ENCODE measurements around the gene PLD5. TPM values are rescaled to one million over a fixed set of nuclear protein-coding genes. Genes with fewer than 3 reads are reported as not detected.

Gene PLD5
- total and polyA plus RNA-seq, 7 donors = 0.03 to 0.92 (median 0.22) TPM; not detected in 4

- Histone ChIP-seq H3K27ac (no peak overlapping the region), H3K4me1 (no peaks in the 10 kb centered on the region), H3K36me3 (ENCODE audit: insufficient read depth in 1 of 2, low read depth in 1 of 2) (no peaks in the 10 kb centered on the region), H3K9me3 (no peaks in the 10 kb centered on the region), H3K27me3 (ENCODE audit: insufficient read depth in 3 of 3, low read length in 2 of 3) (peaks cover 0 to 2% (median 2%) of the 10 kb centered on the region in 3 donors), H3K4me3 (no peak overlapping the region)
- intact Hi-C loops (cut with DNase I) = loop anchor here in 1 of 2 donors (10.0 kb wide), 1 partner anchor 875 kb away; no protein-coding TSS in a partner anchor
- ATAC-seq = no peak
- DNase-seq = no peak
- TF ChIP-seq CTCF (IDR thresholded peaks at IDR 0.05) = no peak
- 29 to 43% (median 34%) methylated on average over 9 of the region's 9 CpGs for WGBS, 3 donors
Measured at GRCh38 chr1:242449661-242450060, 74.8 kb downstream of the PLD5 start.

- H3K36me3 ChIP-seq (ENCODE audit: insufficient read depth in 1 of 2, low read depth in 1 of 2) = no peaks in the 10 kb centered on the region
- no peak overlapping the region for H3K27ac ChIP-seq
- WGBS, 3 donors = 25 to 33% (median 26%) methylated on average over 12 of the region's 12 CpGs
- DNase-seq (no peak), ATAC-seq (no peak)
- H3K9me3 ChIP-seq = no peaks in the 10 kb centered on the region
- intact Hi-C loops (cut with DNase I) = no loop called here
- no peak overlapping the region for H3K4me3 ChIP-seq
- no peak for TF ChIP-seq CTCF (IDR thresholded peaks at IDR 0.05)
- no peaks in the 10 kb centered on the region for H3K4me1 ChIP-seq
- H3K27me3 ChIP-seq (ENCODE audit: insufficient read depth in 3 of 3, low read length in 2 of 3) = peaks cover 0 to 2% (median 2%) of the 10 kb centered on the region in 3 donors
Measured at GRCh38 chr1:242448910-242449645, 75.4 kb downstream of the PLD5 start.

GRCh38 chr1:242447689-242448088 lies 76.8 kb downstream of the PLD5 start:
- H3K27ac ChIP-seq = no peak overlapping the region
- ATAC-seq = no peak
- intact Hi-C loops (cut with DNase I) = no loop called here
- 59 to 70% (median 69%) methylated on average over 7 of the region's 7 CpGs for WGBS, 3 donors
- H3K36me3 ChIP-seq (ENCODE audit: insufficient read depth in 1 of 2, low read depth in 1 of 2) = no peaks in the 10 kb centered on the region
- no peak for TF ChIP-seq CTCF (IDR thresholded peaks at IDR 0.05)
- H3K27me3 ChIP-seq (ENCODE audit: insufficient read depth in 3 of 3, low read length in 2 of 3) = peaks cover 0 to 2% (median 2%) of the 10 kb centered on the region in 3 donors
- H3K9me3 ChIP-seq = no peaks in the 10 kb centered on the region
- H3K4me3 ChIP-seq = no peak overlapping the region
- DNase-seq = no peak
- H3K4me1 ChIP-seq = no peaks in the 10 kb centered on the region

GRCh38 chr1:242440757-242441156 lies 83.7 kb downstream of the PLD5 start:
- WGBS, 3 donors = 92 to 95% (median 94%) methylated on average over 1 of the region's 1 CpG
- no peaks in the 10 kb centered on the region for H3K4me1 ChIP-seq

More at GRCh38 chr1:242440757-242441156, 83.7 kb downstream of the PLD5 start:
- H3K27ac ChIP-seq = no peak overlapping the region
- H3K9me3 ChIP-seq = no peaks in the 10 kb centered on the region
- no peaks in the 10 kb centered on the region for H3K36me3 ChIP-seq (ENCODE audit: insufficient read depth in 1 of 2, low read depth in 1 of 2)
- H3K4me3 ChIP-seq = no peak overlapping the region
- intact Hi-C loops (cut with DNase I) = no loop called here
- no peaks in the 10 kb centered on the region for H3K27me3 ChIP-seq (ENCODE audit: insufficient read depth in 3 of 3, low read length in 2 of 3)
- no peak for ATAC-seq
- no peak for TF ChIP-seq CTCF (IDR thresholded peaks at IDR 0.05)
- no peak for DNase-seq
